WTC11 (cell line): ENCODE measurements around the gene MRPL19. TPM values are rescaled to one million over a fixed set of nuclear protein-coding genes. Genes with fewer than 3 reads are reported as not detected.
"Not testable (repeated sequence)": the region's sequence is repeated elsewhere in the genome, so short reads cannot be mapped to it uniquely, and the experiment has no call there.

Experiments
- ATAC-seq: fragments of 200-7000 bp; cut with Tn5 transposase; 2 replicates; pipeline ENCODE4 v1.10.0; 2021; ENCODE audit warnings: mild to moderate bottlenecking, moderate library complexity
- CTCF ChIA-PET: fragments of 300-600 bp; sonication (Branson Sonifier 250); formaldehyde crosslinking; loops from one replicate; lab custom pipeline; 2021; ENCODE audit warnings: antibody characterized with exemption; lab: Charles Lee
- POLR2A ChIA-PET: fragments of 350-600 bp; sonication (Branson Sonifier 250); formaldehyde crosslinking; loops from one replicate; lab custom pipeline; 2021; ENCODE audit warnings: antibody characterized with exemption; lab: Charles Lee
- DNase-seq: peaks from one replicate; pipeline ENCODE4 v3.0.0; 2021; ENCODE audit warnings: low spot score
- H3K27ac Mint-ChIP-seq: 2 replicates; pipeline ENCODE4 v1.8.0; 2021; ENCODE audit warnings: mixed read lengths
- H3K27me3 Mint-ChIP-seq: 2 replicates; pipeline ENCODE4 v1.8.0; 2021; ENCODE audit warnings: low read depth, mild to moderate bottlenecking, moderate library complexity, mixed read lengths
- H3K36me3 Mint-ChIP-seq: 2 replicates; pipeline ENCODE4 v1.8.0; 2021; ENCODE audit warnings: mixed read lengths
- H3K4me1 Mint-ChIP-seq: 2 replicates; pipeline ENCODE4 v1.8.0; 2022; ENCODE audit warnings: mixed read lengths
- H3K4me3 Mint-ChIP-seq: 2 replicates; pipeline ENCODE4 v1.8.0; 2021; ENCODE audit warnings: mild to moderate bottlenecking, moderate library complexity, mixed read lengths
- H3K9me3 Mint-ChIP-seq: 2 replicates; pipeline ENCODE4 v1.8.0; 2021; ENCODE audit warnings: mixed read lengths
- ATF3 ChIP-seq: sonication (generic); formaldehyde crosslinking; conservative IDR thresholded peaks from 2 replicates; pipeline ENCODE4 v1.8.1; 2022; ENCODE audit warnings: mild to moderate bottlenecking, missing genetic modification reagents
- CDX4 ChIP-seq: fragments of 250-450 bp; sonication (Bioruptor Pico); IDR thresholded peaks from 2 replicates; pipeline ENCODE4 v1.9.0; 2021; ENCODE audit warnings: moderate library complexity, mild to moderate bottlenecking, inconsistent platforms, borderline replicate concordance
- CREB1 ChIP-seq: sonication (generic); formaldehyde crosslinking; IDR thresholded peaks from 2 replicates; pipeline ENCODE4 v1.8.0; 2023; ENCODE audit warnings: mild to moderate bottlenecking, missing genetic modification reagents
- CREM ChIP-seq: sonication (generic); formaldehyde crosslinking; IDR thresholded peaks from 2 replicates; pipeline ENCODE4 v1.8.1; 2022; ENCODE audit warnings: mild to moderate bottlenecking, missing genetic modification reagents, moderate library complexity
- ELF4 ChIP-seq: sonication (generic); formaldehyde crosslinking; IDR thresholded peaks from 2 replicates; pipeline ENCODE4 v1.8.1; 2022; ENCODE audit warnings: low read depth, mild to moderate bottlenecking, moderate library complexity, missing genetic modification reagents
- ETV6 ChIP-seq: sonication (generic); formaldehyde crosslinking; IDR thresholded peaks from 2 replicates; pipeline ENCODE4 v1.8.1; 2022; ENCODE audit warnings: mild to moderate bottlenecking, missing genetic modification reagents
- GABPB1 ChIP-seq: sonication (generic); formaldehyde crosslinking; IDR thresholded peaks from 2 replicates; pipeline ENCODE4 v1.8.1; 2023; ENCODE audit warnings: mild to moderate bottlenecking, missing genetic modification reagents
- IRF2 ChIP-seq: sonication (generic); formaldehyde crosslinking; IDR thresholded peaks from 2 replicates; pipeline ENCODE4 v1.8.0; 2022; ENCODE audit warnings: low read depth, missing genetic modification reagents, borderline replicate concordance
- JAZF1 ChIP-seq: fragments of 250-450 bp; sonication (Bioruptor Pico); IDR thresholded peaks from 2 replicates; pipeline ENCODE4 v1.9.0; 2021; ENCODE audit warnings: moderate library complexity, mild to moderate bottlenecking, inconsistent platforms
- PREB ChIP-seq: sonication (generic); formaldehyde crosslinking; IDR thresholded peaks from 2 replicates; pipeline ENCODE4 v1.8.1; 2022; ENCODE audit warnings: mild to moderate bottlenecking, missing genetic modification reagents, moderate library complexity, borderline replicate concordance
- USF1 ChIP-seq: sonication (generic); formaldehyde crosslinking; IDR thresholded peaks from 2 replicates; pipeline ENCODE4 v1.8.0; 2022; ENCODE audit warnings: mild to moderate bottlenecking, missing genetic modification reagents
- ZBTB21 ChIP-seq: sonication (generic); formaldehyde crosslinking; IDR thresholded peaks from 2 replicates; pipeline ENCODE4 v1.8.1; 2023; ENCODE audit warnings: mild to moderate bottlenecking, missing genetic modification reagents, borderline replicate concordance
- ZNF138 ChIP-seq: sonication (generic); formaldehyde crosslinking; conservative IDR thresholded peaks from 2 replicates; pipeline ENCODE4 v1.8.1; 2022; ENCODE audit warnings: mild to moderate bottlenecking, moderate library complexity, missing genetic modification reagents
- ZNF263 ChIP-seq: sonication (generic); formaldehyde crosslinking; IDR thresholded peaks from 2 replicates; pipeline ENCODE4 v1.8.1; 2022; ENCODE audit warnings: low read depth, mild to moderate bottlenecking, moderate library complexity, missing genetic modification reagents
- ZNF317 ChIP-seq: sonication (generic); formaldehyde crosslinking; IDR thresholded peaks from 2 replicates; pipeline ENCODE4 v1.8.1; 2023; ENCODE audit warnings: low read depth, mild to moderate bottlenecking, moderate library complexity, missing genetic modification reagents, borderline replicate concordance
- ZNF512 ChIP-seq: sonication (generic); formaldehyde crosslinking; IDR thresholded peaks from 2 replicates; pipeline ENCODE4 v1.8.1; 2022; ENCODE audit warnings: missing genetic modification reagents, borderline replicate concordance
- total RNA-seq: library from RNA; stranded (reverse); gene quantifications from 3 replicates; pipeline ENCODE4 v1.2.3, GENCODE V29; 2021

Gene MRPL19
- total RNA-seq, 1 experiment from 2014 or later: 65.8 TPM

GRCh38 chr2:75710577-75711253 is 64.1 kb downstream of the MRPL19 start, which contains the start of gene GCFC2 (continued):
- TF ChIP-seq ZNF263 (CRISPR knock-in tag): peak; percentile 50

GRCh38 chr2:75711590-75711989 is 65.0 kb downstream of the MRPL19 start:
- POLR2A ChIA-PET, DNase-seq, CTCF ChIA-PET, H3K27me3 Mint-ChIP-seq, ATAC-seq, H3K36me3 Mint-ChIP-seq, H3K9me3 Mint-ChIP-seq, H3K27ac Mint-ChIP-seq: not testable (repeated sequence)
- peak overlapping the region; percentile 60; the same call in 1 of the 2 replicates for H3K4me3 Mint-ChIP-seq
- peaks cover 16% of the 10 kb centered on the region for H3K4me1 Mint-ChIP-seq

- ATAC-seq: no peak
- no peak for TF ChIP-seq CDX4 (CRISPR knock-in tag)
- TF ChIP-seq ZNF317 (CRISPR knock-in tag): no peak
- TF ChIP-seq CREB1 (CRISPR knock-in tag): no peak
- TF ChIP-seq USF1 (CRISPR knock-in tag): no peak
- no peak for TF ChIP-seq IRF2 (CRISPR knock-in tag)
- no peak for TF ChIP-seq ETV6
- TF ChIP-seq ZNF512 (CRISPR knock-in tag): no peak
- no peak for TF ChIP-seq ELF4 (CRISPR knock-in tag)
- TF ChIP-seq PREB (CRISPR knock-in tag): no peak
- no peak for TF ChIP-seq ZBTB21
- no peak for TF ChIP-seq ZNF138 (CRISPR knock-in tag)
- no peak for TF ChIP-seq CREM (CRISPR knock-in tag)
- TF ChIP-seq JAZF1: no peak
- no peak for TF ChIP-seq GABPB1
- no peak for TF ChIP-seq ATF3 (CRISPR knock-in tag)
- Mint-ChIP-seq H3K36me3 (peaks cover 6% of the 10 kb centered on the region), H3K27ac (no peak overlapping the region), H3K9me3 (peaks cover 31% of the 10 kb centered on the region), H3K4me1 (peaks cover 3% of the 10 kb centered on the region; the same call in 1 of the 2 replicates), H3K4me3 (no peak overlapping the region), H3K27me3 (no peaks in the 10 kb centered on the region; the same call in 1 of the 2 replicates)
- DNase-seq: no peak
- POLR2A ChIA-PET: interaction anchor here (0.5 to 0.6 kb wide), 2 partner anchors 30 to 715 kb away, joined by 3 to 5 read pairs; no protein-coding TSS in a partner anchor
- CTCF ChIA-PET: no interaction called here
These were observed 69.8 kb downstream of the MRPL19 start for GRCh38 chr2:75716406-75716805.
